HEK293T (cell line): ENCODE results near the gene ELK3.

Experiments
- CTCF ChIA-PET: fragments of 350-600 bp; formaldehyde crosslinking; extraction: SDS; loops from one replicate; lab custom pipeline; 2021; ENCODE audit warnings: antibody characterized with exemption, inconsistent platforms; lab: Yijun Ruan, JAX
- POLR2A ChIA-PET: fragments of 350-600 bp; formaldehyde crosslinking; extraction: SDS; loops from one replicate; lab custom pipeline; 2020; ENCODE audit warnings: antibody characterized with exemption, inconsistent platforms; lab: Yijun Ruan, JAX
- DNase-seq: peaks from one replicate; pipeline ENCODE4 v3.0.0; 2012; ENCODE audit warnings: mixed read lengths; ENCODE audit errors: extremely low spot score
- ARNT ChIP-seq: fragments of 450-650 bp; IDR thresholded peaks from 2 replicates; pipeline ENCODE4 v1.6.1; 2017; ENCODE audit warnings: mild to moderate bottlenecking
- BHLHE40 ChIP-seq: fragments of 450-650 bp; IDR thresholded peaks from 2 replicates; pipeline ENCODE4 v1.6.1; 2016; ENCODE audit warnings: mild to moderate bottlenecking, moderate library complexity, borderline replicate concordance
- CTBP1 ChIP-seq: fragments of 450-650 bp; IDR thresholded peaks from 2 replicates; pipeline ENCODE4 v1.6.1; 2016; ENCODE audit warnings: borderline replicate concordance
- ELF4 ChIP-seq: fragments of 450-650 bp; IDR thresholded peaks from 2 replicates; pipeline ENCODE4 v1.6.1; 2017; ENCODE audit warnings: antibody characterized with exemption
- FOXA1 ChIP-seq: fragments of 450-650 bp; IDR thresholded peaks from 2 replicates; pipeline ENCODE4 v1.6.1; 2016; ENCODE audit warnings: mild to moderate bottlenecking
- FOXK2 ChIP-seq: fragments of 450-650 bp; IDR thresholded peaks from 2 replicates; pipeline ENCODE4 v1.6.1; 2016; ENCODE audit warnings: mild to moderate bottlenecking
- FOXM1 ChIP-seq: fragments of 450-650 bp; IDR thresholded peaks from 2 replicates; pipeline ENCODE4 v1.6.1; 2017; ENCODE audit warnings: mild to moderate bottlenecking, borderline replicate concordance
- HDGF ChIP-seq: fragments of 450-650 bp; IDR thresholded peaks from 2 replicates; pipeline ENCODE4 v1.6.1; 2017; ENCODE audit warnings: antibody characterized with exemption, borderline replicate concordance
- L3MBTL2 ChIP-seq: fragments of 450-650 bp; conservative IDR thresholded peaks from 2 replicates; pipeline ENCODE4 v1.6.1; 2016; ENCODE audit warnings: mild to moderate bottlenecking
- LEF1 ChIP-seq: fragments of 450-650 bp; IDR thresholded peaks from 2 replicates; pipeline ENCODE4 v1.6.1; 2017; ENCODE audit warnings: mild to moderate bottlenecking, borderline replicate concordance
- NFRKB ChIP-seq: fragments of 450-650 bp; IDR thresholded peaks from 2 replicates; pipeline ENCODE4 v1.6.1; 2016; ENCODE audit warnings: mild to moderate bottlenecking, moderate library complexity
- PKNOX1 ChIP-seq: fragments of 450-650 bp; IDR thresholded peaks from 2 replicates; pipeline ENCODE4 v1.6.1; 2016
- SP1 ChIP-seq: fragments of 450-650 bp; IDR thresholded peaks from 2 replicates; pipeline ENCODE4 v1.6.1; 2017
- SUZ12 ChIP-seq: fragments of 450-650 bp; IDR thresholded peaks from 2 replicates; pipeline ENCODE4 v1.6.1; 2016; ENCODE audit warnings: mild to moderate bottlenecking
- TARDBP ChIP-seq: fragments of 450-650 bp; IDR thresholded peaks from 2 replicates; pipeline ENCODE4 v1.6.1; 2016
- ZNF384 ChIP-seq: fragments of 450-650 bp; IDR thresholded peaks from 2 replicates; pipeline ENCODE4 v1.6.1; 2016

The ELK3 gene

GRCh38 chr12:96199464-96199863 lies 5.3 kb downstream of the ELK3 start:
- no peak for DNase-seq
- TF ChIP-seq ARNT: no peak
- no peak for TF ChIP-seq L3MBTL2
- no peak for TF ChIP-seq ZNF384
- TF ChIP-seq BHLHE40: no peak
- no peak for TF ChIP-seq PKNOX1
- no peak for TF ChIP-seq FOXK2
- TF ChIP-seq HDGF: no peak
- TF ChIP-seq TARDBP: no peak
- ChIA-PET CTCF (interaction anchor here (1.4 kb wide), 1 partner anchor 16 kb away, joined by 5 read pairs; no protein-coding TSS in a partner anchor), POLR2A (no interaction called here)

GRCh38 chr12:96201272-96202227 lies 7.4 kb downstream of the ELK3 start:
- TF ChIP-seq ARNT: no peak
- no peak for TF ChIP-seq SP1
- no peak for TF ChIP-seq SUZ12
- TF ChIP-seq HDGF: no peak
- no peak for TF ChIP-seq TARDBP
- TF ChIP-seq FOXA1: no peak
- no peak for TF ChIP-seq PKNOX1
- TF ChIP-seq FOXK2: no peak
- CTCF ChIA-PET: no interaction called here
- no peak for DNase-seq
- POLR2A ChIA-PET: no interaction called here

- ChIA-PET POLR2A (no interaction called here), CTCF (no interaction called here)
- no peak for TF ChIP-seq LEF1
- no peak for DNase-seq
These were observed 10.2 kb downstream of the ELK3 start for GRCh38 chr12:96204381-96204780.

GRCh38 chr12:96205908-96206307 lies 11.7 kb downstream of the ELK3 start:
- CTCF ChIA-PET: interaction anchor here (1.2 kb wide), 1 partner anchor 9 kb away, joined by 3 read pairs; no protein-coding TSS in a partner anchor
- DNase-seq: no peak
- TF ChIP-seq SUZ12 (no peak), PKNOX1 (no peak), SP1 (no peak), HDGF (no peak), BHLHE40 (no peak), ARNT (no peak), FOXA1 (no peak), ELF4 (no peak), NFRKB (no peak), FOXM1 (no peak)
- POLR2A ChIA-PET: no interaction called here

GRCh38 chr12:96206936-96207662 lies 12.9 kb downstream of the ELK3 start:
- TF ChIP-seq BHLHE40: no peak
- TF ChIP-seq HDGF: no peak
- TF ChIP-seq L3MBTL2: no peak
- no peak for TF ChIP-seq ELF4
- no peak for TF ChIP-seq TARDBP
- no peak for TF ChIP-seq SUZ12
- TF ChIP-seq FOXK2: no peak
- no peak for TF ChIP-seq ARNT
- no peak for DNase-seq
- ChIA-PET POLR2A (no interaction called here), CTCF (interaction anchor here (0.7 kb wide), 1 partner anchor 75 kb away, joined by 3 read pairs; no protein-coding TSS in a partner anchor)

GRCh38 chr12:96208346-96208745 lies 14.2 kb downstream of the ELK3 start:
- no peak for DNase-seq
- ChIA-PET CTCF (no interaction called here), POLR2A (interaction anchor here (0.6 kb wide), 1 partner anchor 12 kb away, joined by 3 read pairs; no protein-coding TSS in a partner anchor)
- TF ChIP-seq HDGF (no peak), BHLHE40 (no peak), FOXA1 (no peak), LEF1 (no peak), SUZ12 (no peak), FOXM1 (no peak), ZNF384 (no peak), ARNT (no peak), SP1 (no peak), CTBP1 (no peak), PKNOX1 (no peak), ELF4 (no peak), L3MBTL2 (no peak), TARDBP (no peak), NFRKB (no peak), FOXK2 (no peak)
